Measurements from ENCODE around the gene TNXB. TPM values are rescaled to one million over a fixed set of nuclear protein-coding genes. Genes with fewer than 3 reads are reported as not detected.

TNXB gene
- total RNA-seq, 1 experiment from 2014 or later = 11.5 TPM

- Histone ChIP-seq H3K36me3 (ENCODE audit: insufficient read depth, low read length, poor library complexity, severe bottlenecking) (no peaks in the 10 kb centered on the region), H3K9me3 (ENCODE audit: low read depth, low read length, poor library complexity, severe bottlenecking) (no peaks in the 10 kb centered on the region), H3K27ac (ENCODE audit: low read depth, low read length, poor library complexity, severe bottlenecking) (no peak overlapping the region), H3K27me3 (replicated peaks; ENCODE audit: insufficient read depth, low read depth, low read length, poor library complexity) (peaks cover 36% of the 10 kb centered on the region), H3K4me3 (ENCODE audit: low read depth, low read length, poor library complexity, severe bottlenecking) (no peak overlapping the region), H3K4me1 (ENCODE audit: insufficient read depth, low read length, poor library complexity, severe bottlenecking) (no peaks in the 10 kb centered on the region)
- ChIA-PET POLR2A (ENCODE audit: low non-redundant PET) (no interaction called here), CTCF (interaction anchor here (0.7 kb wide), 2 partner anchors 13 to 551 kb away, joined by 4 to 8 read pairs; partner anchors contain the start of gene ATP6V1G2)
- no peak for DNase-seq (ENCODE audit: low spot score)
- TF ChIP-seq, protein P1, sequence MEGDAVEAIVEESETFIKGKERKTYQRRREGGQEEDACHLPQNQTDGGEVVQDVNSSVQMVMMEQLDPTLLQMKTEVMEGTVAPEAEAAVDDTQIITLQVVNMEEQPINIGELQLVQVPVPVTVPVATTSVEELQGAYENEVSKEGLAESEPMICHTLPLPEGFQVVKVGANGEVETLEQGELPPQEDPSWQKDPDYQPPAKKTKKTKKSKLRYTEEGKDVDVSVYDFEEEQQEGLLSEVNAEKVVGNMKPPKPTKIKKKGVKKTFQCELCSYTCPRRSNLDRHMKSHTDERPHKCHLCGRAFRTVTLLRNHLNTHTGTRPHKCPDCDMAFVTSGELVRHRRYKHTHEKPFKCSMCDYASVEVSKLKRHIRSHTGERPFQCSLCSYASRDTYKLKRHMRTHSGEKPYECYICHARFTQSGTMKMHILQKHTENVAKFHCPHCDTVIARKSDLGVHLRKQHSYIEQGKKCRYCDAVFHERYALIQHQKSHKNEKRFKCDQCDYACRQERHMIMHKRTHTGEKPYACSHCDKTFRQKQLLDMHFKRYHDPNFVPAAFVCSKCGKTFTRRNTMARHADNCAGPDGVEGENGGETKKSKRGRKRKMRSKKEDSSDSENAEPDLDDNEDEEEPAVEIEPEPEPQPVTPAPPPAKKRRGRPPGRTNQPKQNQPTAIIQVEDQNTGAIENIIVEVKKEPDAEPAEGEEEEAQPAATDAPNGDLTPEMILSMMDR (conservative IDR thresholded peaks at IDR 0.05; ENCODE audit: low read depth, low read length) = no peak
- TF ChIP-seq EZH2 (IDR thresholded peaks at IDR 0.05; ENCODE audit: borderline replicate concordance, low read depth, low read length, poor library complexity, severe bottlenecking) = no peak
- no TSS peak for BruUV-seq (replicated peaks)
- intact Hi-C loops (cut with micrococcal nuclease; ENCODE audit: unreplicated experiment) = no loop called here
Measured at GRCh38 chr6:32097364-32097763, 11.8 kb downstream of the TNXB start.

DNA sequence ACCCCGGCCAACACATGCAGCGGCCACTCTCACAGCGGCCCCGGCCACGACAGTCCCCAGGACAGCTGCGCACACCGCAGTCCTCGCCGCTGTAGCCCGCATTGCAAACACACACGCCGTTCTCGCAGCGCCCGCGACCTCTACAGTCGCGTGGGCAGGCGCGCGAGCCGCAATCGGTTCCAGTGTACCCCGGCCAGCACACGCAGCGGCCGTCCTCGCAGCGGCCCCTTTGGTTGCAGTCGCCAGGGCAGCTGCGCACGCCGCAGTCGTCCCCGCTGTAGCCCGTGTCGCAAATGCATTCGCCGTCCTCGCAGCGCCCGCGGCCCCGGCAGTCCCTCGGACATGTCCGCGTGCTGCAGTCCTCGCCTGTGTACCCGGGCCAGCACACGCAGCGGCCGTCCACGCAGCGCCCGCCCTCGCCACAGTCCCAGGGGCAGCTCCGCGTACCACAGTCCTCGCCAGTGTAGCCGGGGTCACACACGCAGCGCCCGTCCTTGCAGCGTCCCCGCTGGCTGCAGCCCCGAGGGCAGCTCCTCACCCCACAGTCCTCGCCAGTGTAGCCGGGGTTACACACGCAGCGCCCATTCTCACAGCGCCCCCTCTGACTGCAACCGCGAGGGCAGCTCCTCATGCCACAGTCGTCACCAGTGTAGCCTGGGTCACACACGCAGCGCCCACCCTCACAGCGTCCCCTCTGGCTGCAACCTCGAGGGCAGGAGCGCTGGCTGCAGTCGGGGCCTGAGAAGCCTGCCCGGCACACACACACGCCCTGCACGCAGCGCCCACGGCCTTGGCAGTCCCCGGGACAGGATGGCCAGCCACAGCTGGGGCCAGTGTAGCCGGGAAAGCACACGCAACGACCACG lies 12.5 kb downstream of the TNXB start:
- intact Hi-C loops (cut with micrococcal nuclease; ENCODE audit: unreplicated experiment) = no loop called here
- peak overlapping the region; percentile 12 for H3K4me3 ChIP-seq (ENCODE audit: low read depth, low read length, poor library complexity, severe bottlenecking)
- H3K9me3 ChIP-seq (ENCODE audit: low read depth, low read length, poor library complexity, severe bottlenecking) = no peaks in the 10 kb centered on the region
- CTCF ChIA-PET = interaction anchor here (0.7 kb wide), 3 partner anchors 9 to 550 kb away, joined by 3 to 8 read pairs (median 4); partner anchors contain the start of gene ATP6V1G2
- TF ChIP-seq, protein P1 (conservative IDR thresholded peaks at IDR 0.05; ENCODE audit: low read depth, low read length) = 0 out of 2 replicates have a peak, but pooled peaks have one; percentile 21
- peak; percentile 95 for TF ChIP-seq EZH2 (IDR thresholded peaks at IDR 0.05; ENCODE audit: borderline replicate concordance, low read depth, low read length, poor library complexity, severe bottlenecking)
- H3K27me3 ChIP-seq (replicated peaks; ENCODE audit: insufficient read depth, low read depth, low read length, poor library complexity) = peaks cover 36% of the 10 kb centered on the region
- H3K27ac ChIP-seq (ENCODE audit: low read depth, low read length, poor library complexity, severe bottlenecking) = no peak overlapping the region
- POLR2A ChIA-PET (ENCODE audit: low non-redundant PET) = no interaction called here
- BruUV-seq (replicated peaks) = no TSS peak
- DNase-seq (ENCODE audit: low spot score) = no peak
- H3K4me1 ChIP-seq (ENCODE audit: insufficient read depth, low read length, poor library complexity, severe bottlenecking) = no peaks in the 10 kb centered on the region
- H3K36me3 ChIP-seq (ENCODE audit: insufficient read depth, low read length, poor library complexity, severe bottlenecking) = no peaks in the 10 kb centered on the region

DNA sequence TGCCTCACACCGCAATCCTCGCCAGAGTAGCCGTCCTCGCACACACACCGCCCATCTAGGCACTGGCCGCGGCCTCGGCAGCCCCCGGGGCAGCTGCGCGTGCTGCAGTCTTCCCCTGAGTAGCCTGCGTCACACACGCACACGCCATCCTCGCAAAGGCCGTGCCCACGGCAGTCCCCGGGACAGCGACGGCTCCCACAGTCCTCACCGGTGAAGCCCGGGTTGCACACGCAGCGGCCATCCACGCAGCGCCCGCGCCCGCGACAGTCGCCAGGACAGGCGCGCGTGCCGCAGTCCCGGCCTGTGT lies 13.1 kb downstream of the TNXB start:
- no peaks in the 10 kb centered on the region for H3K4me1 ChIP-seq (ENCODE audit: insufficient read depth, low read length, poor library complexity, severe bottlenecking)
- TF ChIP-seq, protein P1 (conservative IDR thresholded peaks at IDR 0.05; ENCODE audit: low read depth, low read length) = no peak
- no peak for TF ChIP-seq EZH2 (IDR thresholded peaks at IDR 0.05; ENCODE audit: borderline replicate concordance, low read depth, low read length, poor library complexity, severe bottlenecking)
- DNase-seq (ENCODE audit: low spot score) = no peak
- BruUV-seq (replicated peaks) = no TSS peak
- ChIA-PET POLR2A (ENCODE audit: low non-redundant PET) (no interaction called here), CTCF (no interaction called here)
- H3K36me3 ChIP-seq (ENCODE audit: insufficient read depth, low read length, poor library complexity, severe bottlenecking) = no peaks in the 10 kb centered on the region
- H3K27me3 ChIP-seq (replicated peaks; ENCODE audit: insufficient read depth, low read depth, low read length, poor library complexity) = peaks cover 36% of the 10 kb centered on the region
- intact Hi-C loops (cut with micrococcal nuclease; ENCODE audit: unreplicated experiment) = no loop called here
- H3K9me3 ChIP-seq (ENCODE audit: low read depth, low read length, poor library complexity, severe bottlenecking) = no peaks in the 10 kb centered on the region
- H3K4me3 ChIP-seq (ENCODE audit: low read depth, low read length, poor library complexity, severe bottlenecking) = peak overlapping the region; percentile 12
- H3K27ac ChIP-seq (ENCODE audit: low read depth, low read length, poor library complexity, severe bottlenecking) = no peak overlapping the region
